Activated CD4-positive, alpha-beta T cell treated with anti-CD3 and anti-CD28 coated beads, Interleukin-10, Interleukin-2, amounts not matched to agents 100 ng/mL and 50 ng/mL, durations not matched to agents 16 hours and 8 hours (primary cell): Measurements from ENCODE around the gene LTC4S.

ENCODE experiments used
- DNase-seq: peaks from one replicate; pipeline ENCODE4 v3.0.0-alpha.2; 2020

The LTC4S gene

GRCh38 chr5:179795863-179796833 lies 2.4 kb downstream of the LTC4S start:
- peak; percentile 75 for DNase-seq

DNA sequence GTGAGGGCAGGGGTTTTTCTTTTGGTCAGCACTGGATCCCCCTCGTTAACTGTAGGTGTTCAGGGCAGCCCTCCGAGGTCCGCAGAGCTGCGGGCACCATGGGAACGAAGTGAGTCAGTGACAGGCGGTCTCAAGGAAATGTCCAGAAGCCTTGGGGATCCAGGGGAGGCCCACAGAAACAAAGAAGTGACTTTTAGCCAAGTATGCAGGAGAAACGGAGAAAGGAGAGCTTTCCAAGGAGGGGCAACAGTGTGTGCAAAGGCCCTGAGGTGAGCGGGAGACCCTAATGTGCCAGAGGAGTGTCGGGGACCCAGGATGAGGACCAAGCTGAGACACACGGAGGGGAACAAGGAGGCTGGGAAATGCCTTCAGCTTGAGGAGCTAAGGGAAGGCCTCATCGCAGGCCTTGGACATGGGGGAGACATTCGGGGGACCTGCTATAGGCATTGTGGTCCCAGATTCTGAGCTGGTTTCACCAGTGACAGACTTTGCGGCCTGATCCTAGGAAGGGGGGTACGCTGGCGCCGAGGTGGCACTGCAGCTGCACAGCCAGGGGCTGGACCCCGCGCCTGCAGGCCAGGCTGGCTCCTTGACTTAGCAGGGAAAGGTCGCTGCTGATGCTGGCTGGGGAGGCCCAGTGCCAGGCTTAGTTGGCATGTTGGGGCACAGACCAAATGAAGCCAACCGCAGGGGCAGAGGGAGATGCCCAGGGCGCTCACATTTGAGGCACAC lies 3.3 kb downstream of the LTC4S start:
- DNase-seq: no peak

DNA sequence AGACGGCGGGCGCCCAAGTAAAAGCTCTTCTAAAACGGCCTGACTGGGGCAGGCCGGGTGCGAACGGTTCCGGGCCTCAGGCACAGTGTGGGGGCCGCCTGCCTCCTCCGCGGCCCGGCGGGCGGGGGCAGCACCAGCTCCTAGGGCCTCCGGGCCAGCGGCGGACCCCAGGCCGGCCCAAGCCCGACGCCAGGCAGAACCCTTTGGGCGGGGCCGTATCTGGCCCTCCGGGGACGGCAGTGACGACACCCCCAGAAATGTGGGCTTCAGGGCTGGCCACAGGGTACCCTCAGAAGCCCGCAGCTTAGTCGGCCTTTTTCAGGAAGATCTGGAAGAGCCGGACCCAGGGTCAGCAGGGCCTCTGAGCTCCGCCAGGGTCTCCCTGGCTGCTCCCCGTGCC lies 4.0 kb downstream of the LTC4S start:
- DNase-seq: no peak

DNA sequence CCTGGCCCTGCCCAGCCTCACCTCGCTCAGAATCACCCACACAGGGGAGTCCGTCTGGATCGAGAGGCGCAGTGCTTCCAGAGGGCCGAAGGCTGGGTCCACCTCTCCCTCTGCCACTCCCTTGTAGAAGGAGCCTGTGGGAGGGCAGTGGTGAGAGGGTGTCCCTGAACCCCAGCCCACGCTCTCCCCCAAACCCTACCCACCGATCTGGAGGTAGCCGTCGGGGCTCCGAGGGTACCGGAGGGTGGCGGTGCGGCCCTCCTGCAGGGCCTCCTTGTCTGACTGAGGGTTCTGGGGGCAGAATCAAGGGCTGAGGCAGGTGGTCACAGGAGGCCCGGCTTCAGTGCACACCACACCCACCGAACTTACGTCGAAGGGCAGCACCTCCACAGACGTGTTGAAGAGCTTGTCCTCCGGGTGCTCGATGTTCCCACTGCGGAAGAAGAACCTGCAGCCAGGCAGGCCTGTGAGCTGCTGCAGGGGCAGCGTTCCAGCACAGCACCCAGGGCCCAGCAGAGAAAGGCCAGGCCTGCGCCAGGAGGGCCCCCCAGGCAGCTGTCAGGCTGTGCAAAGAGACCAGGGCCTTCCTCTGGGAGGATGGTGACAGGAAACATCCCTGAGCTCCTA lies 4.5 kb downstream of the LTC4S start:
- DNase-seq: no peak

DNA sequence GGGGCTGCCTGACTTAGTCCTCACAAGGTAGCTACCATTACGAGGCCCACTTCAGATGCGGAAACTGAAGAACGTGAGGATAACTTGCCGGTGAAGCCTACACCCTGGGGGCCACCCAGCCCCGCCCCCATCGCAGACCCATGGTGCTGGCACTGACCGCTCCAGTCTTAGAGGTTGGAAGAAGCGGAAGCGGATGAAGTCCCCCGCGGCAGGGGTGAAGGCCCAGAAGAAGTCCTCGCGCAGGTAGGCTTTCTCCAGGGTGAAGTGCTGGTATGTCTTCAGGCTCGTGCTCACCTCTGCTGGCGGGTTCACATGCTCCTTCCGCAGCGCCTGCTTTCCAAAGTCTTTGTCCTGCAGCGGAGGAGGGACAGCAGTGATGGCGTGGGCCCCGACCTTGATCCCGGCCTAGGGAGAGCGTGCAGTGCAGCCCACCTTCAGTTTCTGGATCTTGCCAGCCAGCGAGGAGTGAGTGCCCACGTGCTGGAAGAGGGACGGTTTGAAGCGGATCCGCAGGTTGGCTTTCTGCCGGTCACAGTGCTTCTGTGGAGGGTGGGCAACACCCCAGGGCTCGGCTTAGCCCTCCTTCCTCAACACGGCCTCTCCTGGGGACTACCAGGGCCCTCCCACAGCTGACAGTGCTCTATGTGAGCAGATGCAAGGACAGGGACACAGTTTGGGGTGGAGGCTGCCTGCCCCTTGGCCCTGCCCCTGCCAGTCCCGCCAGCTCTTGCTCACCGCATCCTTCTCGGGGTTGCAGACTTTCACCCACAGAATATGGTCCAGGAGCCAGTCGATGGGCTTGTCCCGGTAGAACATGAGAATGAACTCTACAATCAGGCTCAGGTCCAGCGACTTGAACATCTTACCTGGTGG lies 5.2 kb downstream of the LTC4S start:
- DNase-seq: no peak

DNA sequence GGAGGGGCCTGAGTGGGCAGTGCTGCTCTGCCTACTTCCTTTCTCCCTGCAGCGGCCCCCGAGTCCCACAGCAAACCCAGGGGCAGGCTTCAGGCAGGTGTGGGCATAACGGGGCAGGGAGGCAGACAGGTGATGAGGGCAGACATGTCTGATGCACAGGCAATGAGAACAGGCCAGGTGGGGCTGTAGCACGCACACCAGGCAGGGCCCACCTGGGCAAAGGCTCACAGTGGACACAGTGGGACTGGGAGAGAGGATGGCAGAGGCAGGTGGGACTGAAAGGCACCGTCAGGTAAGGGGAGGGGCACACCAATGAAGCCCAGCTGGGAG lies 5.8 kb downstream of the LTC4S start:
- no peak for DNase-seq

DNA sequence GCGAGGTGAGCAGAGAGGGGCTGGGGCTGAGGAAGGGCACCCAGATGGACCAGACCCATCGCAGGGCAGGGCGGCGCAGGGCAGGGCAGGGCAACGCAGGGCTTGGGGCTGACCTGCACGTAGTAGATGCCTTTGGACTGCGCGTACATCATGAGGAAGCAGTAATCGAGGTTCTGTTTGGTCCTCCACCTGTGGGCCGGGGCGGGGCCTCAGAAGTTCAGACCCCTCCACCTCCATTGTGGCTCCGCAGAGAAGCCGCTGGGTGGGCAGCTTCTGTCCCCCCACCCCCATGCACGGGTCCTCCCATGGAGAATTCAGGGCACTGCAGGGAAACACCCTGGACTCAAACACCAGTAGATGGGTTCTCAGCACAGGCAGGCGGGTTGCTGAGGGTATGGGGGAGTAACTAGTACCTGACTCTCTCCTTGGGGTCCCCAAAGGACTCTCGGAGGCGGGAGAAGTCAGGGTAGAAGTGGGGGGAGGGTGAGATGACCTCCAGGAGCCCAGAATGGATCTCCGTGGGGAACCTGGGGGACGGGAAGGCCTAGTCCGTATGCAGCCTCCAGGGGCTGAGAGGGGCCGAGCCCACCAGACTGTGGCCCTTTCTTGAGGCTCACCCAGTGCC lies 6.4 kb downstream of the LTC4S start:
- no peak for DNase-seq

GRCh38 chr5:179800696-179801201 lies 7.0 kb downstream of the LTC4S start:
- DNase-seq: no peak

- DNase-seq: peak; percentile 88
These were observed 7.8 kb downstream of the LTC4S start for GRCh38 chr5:179801304-179802206.

GRCh38 chr5:179802207-179802883 lies 8.6 kb downstream of the LTC4S start:
- DNase-seq: no peak

- DNase-seq: no peak
These were observed 9.3 kb downstream of the LTC4S start for GRCh38 chr5:179802950-179803562.

GRCh38 chr5:179803651-179804554 lies 10.1 kb downstream of the LTC4S start:
- DNase-seq: peak; percentile 64

- no peak for DNase-seq
These were observed 10.8 kb downstream of the LTC4S start for GRCh38 chr5:179804555-179804947.

DNA sequence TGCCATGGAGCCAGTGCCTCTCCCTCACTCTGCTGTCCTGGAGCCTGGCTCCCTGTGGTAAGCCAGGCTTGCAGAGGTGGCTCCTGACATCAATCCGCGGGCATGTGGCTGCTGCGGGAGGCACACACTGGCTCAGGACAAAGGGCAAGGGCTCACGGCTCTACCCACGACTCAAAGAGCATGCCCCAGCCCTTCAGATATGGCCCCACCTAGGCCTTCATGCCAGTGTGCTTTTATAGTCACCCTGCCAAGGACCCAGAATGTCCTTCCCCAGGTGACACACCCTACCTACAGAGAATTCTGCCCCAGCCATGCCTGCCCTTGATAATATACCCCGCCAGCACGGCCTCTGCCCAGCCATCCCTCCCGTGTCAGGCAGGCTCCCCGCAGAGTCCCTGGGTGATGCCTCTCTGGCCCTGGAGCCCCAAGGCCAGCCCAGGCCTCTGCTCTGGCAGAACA lies 11.3 kb downstream of the LTC4S start:
- DNase-seq: no peak

GRCh38 chr5:179805529-179806249 lies 11.9 kb downstream of the LTC4S start:
- DNase-seq: peak; percentile 60

GRCh38 chr5:179806250-179807048 lies 12.7 kb downstream of the LTC4S start, which contains the start of gene MGAT4B:
TSS of gene MGAT4B (minus strand) at chr5:179806866. CDS start at chr5:179806583, 283 bp downstream.
- peak; percentile 78 for DNase-seq
